GM12878 (cell line): ENCODE measurements around the gene HEG1. TPM values are rescaled to one million over a fixed set of nuclear protein-coding genes. Genes with fewer than 3 reads are reported as not detected.

Source experiments
- ATAC-seq: fragments of 200-7000 bp; cut with Tn5 transposase; 3 replicates; pipeline ENCODE4 v1.9.1; 2020; ENCODE audit warnings: mild to moderate bottlenecking, moderate library complexity
- BruUV-seq: library from RNA; stranded (reverse); fragments of 400-500 nt; replicated peaks from 2 replicates; lab custom pipeline; 2021; lab: Mats Ljungman, UMichigan
- CTCF ChIA-PET: fragments of 300-600 bp; sonication (Branson Sonifier 250); formaldehyde crosslinking; extraction: SDS; loops from one replicate; lab custom pipeline; 2021; ENCODE audit warnings: inconsistent platforms; lab: Yijun Ruan, JAX
- POLR2A ChIA-PET: fragments of 350-600 bp; formaldehyde crosslinking; extraction: SDS; loops from one replicate; lab custom pipeline; 2021; ENCODE audit warnings: inconsistent platforms; lab: Charles Lee
- RAD21 ChIA-PET: fragments of 300-600 bp; sonication (Branson Sonifier 250); formaldehyde crosslinking; loops from one replicate; lab custom pipeline; 2023; ENCODE audit warnings: antibody characterized with exemption; ENCODE audit not compliant: unreplicated experiment; lab: Charles Lee
- SMC1A ChIA-PET: fragments of 300-600 bp; sonication (Branson Sonifier 250); formaldehyde crosslinking; loops from one replicate; lab custom pipeline; 2023; ENCODE audit not compliant: unreplicated experiment, uncharacterized antibody; lab: Charles Lee
- DNase-seq: peaks from one replicate; pipeline ENCODE4 v3.0.0-alpha.2; 2011; ENCODE audit warnings: low read depth, low spot score
- FAIRE-seq: peaks from 3 replicates; lab custom pipeline; 2011; peaks lifted over from hg19 to GRCh38; lab: Jason Lieb, UNC
- H2AFZ ChIP-seq: 2 replicates; pipeline ENCODE4 v1.6.0; 2011; ENCODE audit warnings: low read depth, low read length, control low read depth; ENCODE audit not compliant: control insufficient read depth
- H3K27ac ChIP-seq: 2 replicates; pipeline ENCODE4 v1.5.1; 2011; ENCODE audit warnings: control low read depth; ENCODE audit not compliant: control insufficient read depth, insufficient read depth
- H3K27me3 ChIP-seq, 2 experiments: replicated peaks in 1 of 2; 2 replicates each; pipeline versions ENCODE4 v1.6.0 to v1.6.1; 2011; ENCODE audit warnings: low read length in 1 of 2; ENCODE audit not compliant: control insufficient read depth in 2 of 2, insufficient read depth in 2 of 2
- H3K36me3 ChIP-seq, 2 experiments: 2 replicates each; pipeline ENCODE4 v1.5.1; 2011; ENCODE audit warnings: low read length in 1 of 2; ENCODE audit not compliant: control insufficient read depth in 2 of 2, insufficient read depth in 2 of 2
- H3K4me1 ChIP-seq: 2 replicates; pipeline ENCODE4 v1.6.1; 2011; ENCODE audit warnings: mild to moderate bottlenecking, low read length, moderate library complexity, mixed read lengths; ENCODE audit not compliant: control insufficient read depth, insufficient read depth
- H3K4me2 ChIP-seq: 2 replicates; pipeline ENCODE4 v1.6.0; 2011; ENCODE audit warnings: control low read depth; ENCODE audit not compliant: control insufficient read depth, insufficient read depth
- H3K4me3 ChIP-seq: fragments of 200-600 bp; sonication (generic); 2 replicates; pipeline ENCODE4 v1.5.1; 2016
- H3K79me2 ChIP-seq: 2 replicates; pipeline ENCODE4 v1.6.0; 2011; ENCODE audit warnings: low read length; ENCODE audit not compliant: control insufficient read depth, insufficient read depth
- H3K9ac ChIP-seq: 2 replicates; pipeline ENCODE4 v1.8.0; 2011; ENCODE audit warnings: low read length, control low read depth, mixed read lengths; ENCODE audit not compliant: control insufficient read depth, insufficient read depth
- H3K9me3 ChIP-seq: replicated peaks from 3 replicates; pipeline ENCODE4 v1.5.1; 2011; ENCODE audit warnings: mild to moderate bottlenecking, low read length; ENCODE audit not compliant: control insufficient read depth, insufficient read depth
- H4K20me1 ChIP-seq: 2 replicates; pipeline ENCODE4 v1.6.0; 2011; ENCODE audit not compliant: control insufficient read depth, insufficient read depth
- BCL11A ChIP-seq: IDR thresholded peaks from 2 replicates; pipeline ENCODE4 v1.6.1; 2011; ENCODE audit warnings: low read depth, low read length
- BMI1 ChIP-seq: fragments of 450-650 bp; IDR thresholded peaks from 2 replicates; pipeline ENCODE4 v1.6.1; 2016; ENCODE audit warnings: mild to moderate bottlenecking, moderate library complexity, borderline replicate concordance
- CBX3 ChIP-seq: fragments of 200-600 bp; sonication (generic); IDR thresholded peaks from 2 replicates; pipeline ENCODE4 v1.6.1; 2016; ENCODE audit warnings: low read depth, borderline replicate concordance
- FOS ChIP-seq: IDR thresholded peaks from 3 replicates; pipeline ENCODE4 v1.6.1; 2011; ENCODE audit warnings: borderline replicate concordance; ENCODE audit not compliant: insufficient read length; ENCODE audit errors: extremely low read depth
- GABPA ChIP-seq: IDR thresholded peaks from 2 replicates; pipeline ENCODE4 v1.6.1; 2014; ENCODE audit warnings: antibody characterized with exemption, low read depth, mild to moderate bottlenecking, inconsistent platforms
- MEF2B ChIP-seq: fragments of 450-650 bp; IDR thresholded peaks from 2 replicates; pipeline ENCODE4 v1.6.1; 2018; ENCODE audit warnings: mild to moderate bottlenecking, moderate library complexity; ENCODE audit not compliant: partially characterized antibody, poor library complexity, severe bottlenecking
- MTA3 ChIP-seq: IDR thresholded peaks from 2 replicates; pipeline ENCODE4 v1.6.1; 2012; ENCODE audit warnings: low read length, inconsistent platforms, borderline replicate concordance
- NKRF ChIP-seq: fragments of 450-650 bp; conservative IDR thresholded peaks from 2 replicates; pipeline ENCODE4 v1.6.1; 2017; ENCODE audit warnings: mild to moderate bottlenecking, moderate library complexity
- RBBP5 ChIP-seq: fragments of 200-600 bp; sonication (generic); conservative IDR thresholded peaks from 2 replicates; pipeline ENCODE4 v1.6.1; 2016
- RFX5 ChIP-seq: IDR thresholded peaks from 2 replicates; pipeline ENCODE4 v1.6.1; 2011; ENCODE audit warnings: low read depth, low read length, improper control_type of control experiment
- SPI1 ChIP-seq: IDR thresholded peaks from 2 replicates; pipeline ENCODE4 v1.6.1; 2011; ENCODE audit warnings: low read depth, mild to moderate bottlenecking, low read length, moderate library complexity, borderline replicate concordance; ENCODE audit not compliant: insufficient read depth
- ZNF274 ChIP-seq: IDR thresholded peaks from one replicate; pipeline ENCODE4 v1.8.0; 2011; ENCODE audit not compliant: insufficient read length, insufficient read depth
- ZNF622 ChIP-seq: fragments of 450-650 bp; IDR thresholded peaks from 2 replicates; pipeline ENCODE4 v1.6.1; 2017; ENCODE audit warnings: mild to moderate bottlenecking, inconsistent platforms
- ZSCAN29 ChIP-seq: fragments of 450-650 bp; IDR thresholded peaks from 2 replicates; pipeline ENCODE4 v1.6.1; 2017; ENCODE audit warnings: mild to moderate bottlenecking, moderate library complexity
- WGBS: methylation state at CpG from one replicate; pipeline ENCODE4 v1.1.6; 2016; ENCODE audit warnings: low lambda C conversion rate; ENCODE audit not compliant: insufficient replicate concordance, insufficient coverage; ENCODE audit errors: missing lambda C conversion rate; 5-methylcytosine and 5-hydroxymethylcytosine counted together
- in situ Hi-C: fragments of 300-500 bp; cut with MboI; formaldehyde crosslinking; loops from 9 replicates; pipeline ENCODE4 v1.14.3; 2018; ENCODE audit warnings: mixed read lengths
- intact Hi-C: fragments of 100-400 bp; cut with micrococcal nuclease; formaldehyde crosslinking; loops from one replicate; pipeline ENCODE4 v1.14.2; 2022; ENCODE audit not compliant: unreplicated experiment
- polyA plus RNA-seq, 11 experiments: library from polyadenylated mRNA; depleted of rRNA in 4 of 11; unstranded in 6 of 11; stranded (reverse) in 5 of 11; fragments of >200 nt; fragmentation: Nextera tagmentation in 4 of 11; fragmentation: Illumina TruSeq in 1 of 11; extraction: Ambion mirVana in 4 of 11; extraction: Trizol in 1 of 11; gene quantifications; 1 replicate in 1 of 11; 2 replicates in 10 of 11; pipeline versions ENCODE4 v1.2.1 to v1.2.3, GENCODE V29; 2011 to 2016; ENCODE audit warnings: inconsistent platforms in 2 of 11, missing spikeins in 2 of 11, low read depth in 1 of 11
- total RNA-seq, 4 experiments: library from RNA; depleted of rRNA in 3 of 4; stranded (reverse); fragments of >200 nt in 3 of 4; fragmentation: Illumina TruSeq in 1 of 4; extraction: Trizol in 1 of 4; gene quantifications; 2 replicates each; pipeline versions ENCODE4 v1.2.1 to v1.2.3, GENCODE V29; 2013 to 2021
- TF ChIP-seq, protein P1 (sequence below): fragments of 450-650 bp; IDR thresholded peaks from 2 replicates; pipeline ENCODE4 v1.6.1; 2016; ENCODE audit warnings: mild to moderate bottlenecking
- TF ChIP-seq, protein P2 (sequence below): fragments of 450-650 bp; formaldehyde crosslinking; IDR thresholded peaks from 2 replicates; pipeline ENCODE4 v1.5.0; 2022; ENCODE audit warnings: mild to moderate bottlenecking, missing genetic modification characterization

HEG1 gene
- total and polyA plus RNA-seq, 10 of the 15 experiments (the other 5 are each of a cell fraction or from before 2014, with no cell fraction given): 2.2 to 32.1 (median 7.6) TPM

DNA sequence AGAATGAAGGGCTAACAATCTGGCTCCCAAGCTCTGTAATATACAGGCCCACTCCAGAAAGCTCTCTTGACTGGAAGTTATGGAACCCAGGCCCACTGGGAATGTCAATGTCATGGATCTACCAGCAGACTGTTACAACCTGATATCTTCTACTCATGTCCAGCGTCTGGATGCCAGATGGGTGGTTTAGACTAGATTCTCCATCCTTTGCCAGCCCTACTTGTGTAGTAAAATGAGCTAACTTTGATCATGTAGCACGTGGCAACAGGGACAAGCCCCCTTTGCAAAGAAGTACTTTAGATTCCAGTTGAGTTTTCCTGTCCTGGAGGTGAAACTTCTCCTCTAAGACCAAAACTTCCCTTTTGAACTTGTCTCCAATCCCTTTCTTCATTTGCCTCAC, 55.1 kb downstream of the HEG1 start (continued):
- TF ChIP-seq ZNF274 (no peak), BMI1 (no peak)

GRCh38 chr3:124999897-125000435, 55.8 kb downstream of the HEG1 start:
- RAD21 ChIA-PET: interaction anchor here (0.7 to 1.8 kb wide), 2 partner anchors 53 to 120 kb away, joined by 3 to 5 read pairs; no protein-coding TSS in a partner anchor
- Histone ChIP-seq H3K4me3 (no peak overlapping the region), H3K27ac (no peak overlapping the region), H3K9ac (no peak overlapping the region), H2AFZ (no peak overlapping the region), H3K27me3 (no peaks in the 10 kb centered on the region), H3K36me3 (peaks cover 9 to 57% of the 10 kb centered on the region in 2 experiments), H3K79me2 (no peaks in the 10 kb centered on the region), H3K4me2 (no peak overlapping the region), H4K20me1 (no peaks in the 10 kb centered on the region), H3K9me3 (no peaks in the 10 kb centered on the region), H3K4me1 (peaks cover 5% of the 10 kb centered on the region)
- POLR2A ChIA-PET: interaction anchor here (0.9 kb wide), 1 partner anchor 435 kb away, joined by 3 read pairs; no protein-coding TSS in a partner anchor
- FAIRE-seq (no peak), DNase-seq (no peak), ATAC-seq (no peak)
- BruUV-seq: no TSS peak
- intact Hi-C loops (loop anchor here (10.0 kb wide), 1 partner anchor 585 kb away; no protein-coding TSS in a partner anchor), in situ Hi-C loops (loop anchor here (25.0 kb wide), 1 partner anchor 437 kb away; no protein-coding TSS in a partner anchor)
- whole genome bisulfite sequencing: 100% methylated on average over 2 of the region's 2 CpGs
- CTCF ChIA-PET: interaction anchor here (0.6 to 1.7 kb wide), 9 partner anchors 21 to 585 kb away, joined by 3 to 6 read pairs (median 4); partner anchors contain the start of gene MUC13
- SMC1A ChIA-PET: interaction anchor here (0.6 to 2.0 kb wide), 8 partner anchors 13 to 439 kb away, joined by 3 to 9 read pairs (median 4); no protein-coding TSS in a partner anchor
- no peak for TF ChIP-seq CBX3
- TF ChIP-seq ZSCAN29: no peak
- TF ChIP-seq MEF2B: no peak
- no peak for TF ChIP-seq BCL11A
- no peak for TF ChIP-seq FOS
- TF ChIP-seq, protein P1, sequence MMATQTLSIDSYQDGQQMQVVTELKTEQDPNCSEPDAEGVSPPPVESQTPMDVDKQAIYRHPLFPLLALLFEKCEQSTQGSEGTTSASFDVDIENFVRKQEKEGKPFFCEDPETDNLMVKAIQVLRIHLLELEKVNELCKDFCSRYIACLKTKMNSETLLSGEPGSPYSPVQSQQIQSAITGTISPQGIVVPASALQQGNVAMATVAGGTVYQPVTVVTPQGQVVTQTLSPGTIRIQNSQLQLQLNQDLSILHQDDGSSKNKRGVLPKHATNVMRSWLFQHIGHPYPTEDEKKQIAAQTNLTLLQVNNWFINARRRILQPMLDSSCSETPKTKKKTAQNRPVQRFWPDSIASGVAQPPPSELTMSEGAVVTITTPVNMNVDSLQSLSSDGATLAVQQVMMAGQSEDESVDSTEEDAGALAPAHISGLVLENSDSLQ: no peak
- TF ChIP-seq SPI1: no peak
- no peak for TF ChIP-seq MTA3
- no peak for TF ChIP-seq ZNF622
- no peak for TF ChIP-seq GABPA
- TF ChIP-seq NKRF: no peak
- no peak for TF ChIP-seq RFX5
- TF ChIP-seq RBBP5: no peak
- TF ChIP-seq, protein P2, sequence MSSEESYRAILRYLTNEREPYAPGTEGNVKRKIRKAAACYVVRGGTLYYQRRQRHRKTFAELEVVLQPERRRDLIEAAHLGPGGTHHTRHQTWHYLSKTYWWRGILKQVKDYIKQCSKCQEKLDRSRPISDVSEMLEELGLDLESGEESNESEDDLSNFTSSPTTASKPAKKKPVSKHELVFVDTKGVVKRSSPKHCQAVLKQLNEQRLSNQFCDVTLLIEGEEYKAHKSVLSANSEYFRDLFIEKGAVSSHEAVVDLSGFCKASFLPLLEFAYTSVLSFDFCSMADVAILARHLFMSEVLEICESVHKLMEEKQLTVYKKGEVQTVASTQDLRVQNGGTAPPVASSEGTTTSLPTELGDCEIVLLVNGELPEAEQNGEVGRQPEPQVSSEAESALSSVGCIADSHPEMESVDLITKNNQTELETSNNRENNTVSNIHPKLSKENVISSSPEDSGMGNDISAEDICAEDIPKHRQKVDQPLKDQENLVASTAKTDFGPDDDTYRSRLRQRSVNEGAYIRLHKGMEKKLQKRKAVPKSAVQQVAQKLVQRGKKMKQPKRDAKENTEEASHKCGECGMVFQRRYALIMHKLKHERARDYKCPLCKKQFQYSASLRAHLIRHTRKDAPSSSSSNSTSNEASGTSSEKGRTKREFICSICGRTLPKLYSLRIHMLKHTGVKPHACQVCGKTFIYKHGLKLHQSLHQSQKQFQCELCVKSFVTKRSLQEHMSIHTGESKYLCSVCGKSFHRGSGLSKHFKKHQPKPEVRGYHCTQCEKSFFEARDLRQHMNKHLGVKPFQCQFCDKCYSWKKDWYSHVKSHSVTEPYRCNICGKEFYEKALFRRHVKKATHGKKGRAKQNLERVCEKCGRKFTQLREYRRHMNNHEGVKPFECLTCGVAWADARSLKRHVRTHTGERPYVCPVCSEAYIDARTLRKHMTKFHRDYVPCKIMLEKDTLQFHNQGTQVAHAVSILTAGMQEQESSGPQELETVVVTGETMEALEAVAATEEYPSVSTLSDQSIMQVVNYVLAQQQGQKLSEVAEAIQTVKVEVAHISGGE (CRISPR knock-in tag): no peak
